ENCODE data around the gene PSMD1.

DNA sequence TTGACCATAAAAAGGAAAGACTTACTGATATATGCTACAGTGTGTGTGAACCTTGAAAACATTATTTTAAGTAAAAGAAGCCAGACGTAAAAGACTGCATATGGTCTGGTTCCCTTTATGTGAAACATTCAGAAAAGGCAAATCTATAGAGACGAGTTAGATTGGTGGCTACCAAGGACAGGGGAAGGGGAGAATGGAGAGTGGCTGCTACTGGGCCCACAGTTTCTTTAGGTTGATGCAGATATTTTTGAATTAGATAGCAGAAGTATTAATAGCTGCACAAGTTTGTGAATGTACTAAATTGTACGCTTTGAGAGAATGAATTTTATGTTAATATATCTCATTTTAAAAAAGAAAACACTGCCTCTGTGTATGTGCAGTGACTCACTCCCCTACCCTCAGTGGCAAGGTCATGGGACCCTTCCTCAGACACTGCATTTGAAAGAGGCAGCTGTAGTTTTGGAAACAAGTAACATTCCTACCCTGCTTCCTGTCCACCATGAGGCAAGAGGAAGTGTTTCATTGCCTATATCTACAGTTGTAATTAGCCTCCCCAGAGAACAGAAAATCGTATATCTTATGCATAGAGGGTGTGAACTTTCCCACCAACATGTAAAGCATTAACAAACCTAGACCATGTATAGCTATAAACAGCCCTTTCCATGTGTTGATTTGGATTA is 111.9 kb downstream of the PSMD1 start:
- TF ChIP-seq POLR2AphosphoS5 (IDR thresholded peaks at IDR 0.05; ENCODE audit: low read depth, low read length): no peak
- TF ChIP-seq TAF1 (IDR thresholded peaks at IDR 0.05; ENCODE audit: borderline replicate concordance, insufficient read depth, low read length): no peak

Measured in PFSK-1 (cell line).